GM12874 (cell line): ENCODE data around the gene SKAP1.

Source experiments
- TF ChIP-seq, protein P1 (sequence below): IDR thresholded peaks from 2 replicates; pipeline ENCODE4 v1.5.1; 2011; ENCODE audit warnings: low read depth, mild to moderate bottlenecking, control low read depth, low read length, moderate library complexity; ENCODE audit not compliant: insufficient read depth

The SKAP1 gene

DNA sequence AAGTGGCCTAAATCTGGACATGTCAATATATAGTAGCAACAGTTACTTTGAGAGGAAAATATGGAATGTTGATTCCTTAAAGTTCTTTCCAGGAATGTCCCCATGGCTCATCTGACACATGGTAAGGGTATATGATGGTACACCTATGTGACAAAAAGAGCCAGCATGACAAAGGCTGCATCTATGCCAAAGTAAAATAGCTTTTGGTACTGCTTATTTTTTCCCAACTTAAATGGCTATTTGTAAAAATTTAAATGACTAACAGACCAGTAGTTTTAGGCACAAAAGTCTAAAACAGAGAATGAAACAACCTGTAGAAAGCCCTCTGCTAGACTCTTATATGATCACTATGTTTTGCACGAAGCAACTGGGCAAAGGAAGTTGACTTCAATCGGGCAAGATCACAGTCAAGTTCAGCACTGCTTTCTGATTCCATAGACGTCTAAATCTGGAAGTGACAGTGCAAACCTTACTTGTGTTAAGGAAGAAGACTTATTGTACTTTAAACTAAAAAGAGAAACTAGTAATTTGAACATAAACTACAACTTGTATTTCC lies 135.1 kb downstream of the SKAP1 start:
- TF ChIP-seq, protein P1, sequence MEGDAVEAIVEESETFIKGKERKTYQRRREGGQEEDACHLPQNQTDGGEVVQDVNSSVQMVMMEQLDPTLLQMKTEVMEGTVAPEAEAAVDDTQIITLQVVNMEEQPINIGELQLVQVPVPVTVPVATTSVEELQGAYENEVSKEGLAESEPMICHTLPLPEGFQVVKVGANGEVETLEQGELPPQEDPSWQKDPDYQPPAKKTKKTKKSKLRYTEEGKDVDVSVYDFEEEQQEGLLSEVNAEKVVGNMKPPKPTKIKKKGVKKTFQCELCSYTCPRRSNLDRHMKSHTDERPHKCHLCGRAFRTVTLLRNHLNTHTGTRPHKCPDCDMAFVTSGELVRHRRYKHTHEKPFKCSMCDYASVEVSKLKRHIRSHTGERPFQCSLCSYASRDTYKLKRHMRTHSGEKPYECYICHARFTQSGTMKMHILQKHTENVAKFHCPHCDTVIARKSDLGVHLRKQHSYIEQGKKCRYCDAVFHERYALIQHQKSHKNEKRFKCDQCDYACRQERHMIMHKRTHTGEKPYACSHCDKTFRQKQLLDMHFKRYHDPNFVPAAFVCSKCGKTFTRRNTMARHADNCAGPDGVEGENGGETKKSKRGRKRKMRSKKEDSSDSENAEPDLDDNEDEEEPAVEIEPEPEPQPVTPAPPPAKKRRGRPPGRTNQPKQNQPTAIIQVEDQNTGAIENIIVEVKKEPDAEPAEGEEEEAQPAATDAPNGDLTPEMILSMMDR: no peak

DNA sequence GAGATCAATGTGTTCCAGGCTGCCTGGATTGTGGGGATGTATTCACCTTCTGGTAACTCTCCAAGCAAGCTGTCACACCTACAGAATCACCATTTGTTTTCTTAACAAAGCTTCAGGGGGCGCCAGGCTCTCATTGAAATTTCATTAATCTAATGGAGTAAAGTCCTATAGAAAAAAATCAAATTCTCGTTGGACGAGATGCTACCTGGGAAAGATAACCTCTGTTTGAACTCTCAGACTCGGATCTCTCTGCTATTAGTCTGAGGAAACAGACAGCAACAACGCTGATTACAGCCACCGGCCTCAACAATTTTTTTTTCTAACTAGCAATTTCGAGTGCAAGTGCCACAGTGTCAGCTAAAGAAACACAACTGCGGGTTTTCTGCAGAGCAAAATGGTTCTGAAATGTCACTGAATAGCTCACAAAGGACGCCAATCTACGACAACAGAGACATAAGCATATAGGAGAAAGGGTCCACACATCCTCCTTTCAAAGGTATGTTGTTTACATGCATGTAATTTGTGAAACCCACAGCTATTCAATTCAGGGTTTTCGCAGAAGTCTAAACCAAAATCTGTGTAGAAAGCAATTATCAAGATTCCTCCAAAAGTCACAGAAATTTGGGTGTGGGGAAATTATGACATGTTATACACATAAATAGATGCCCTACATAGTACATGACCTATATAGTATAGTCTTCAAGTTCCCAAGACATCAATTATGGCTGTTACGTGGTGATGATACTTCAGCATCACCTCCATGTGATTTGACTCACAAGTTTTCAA lies 135.8 kb downstream of the SKAP1 start:
- TF ChIP-seq, protein P1: no peak

DNA sequence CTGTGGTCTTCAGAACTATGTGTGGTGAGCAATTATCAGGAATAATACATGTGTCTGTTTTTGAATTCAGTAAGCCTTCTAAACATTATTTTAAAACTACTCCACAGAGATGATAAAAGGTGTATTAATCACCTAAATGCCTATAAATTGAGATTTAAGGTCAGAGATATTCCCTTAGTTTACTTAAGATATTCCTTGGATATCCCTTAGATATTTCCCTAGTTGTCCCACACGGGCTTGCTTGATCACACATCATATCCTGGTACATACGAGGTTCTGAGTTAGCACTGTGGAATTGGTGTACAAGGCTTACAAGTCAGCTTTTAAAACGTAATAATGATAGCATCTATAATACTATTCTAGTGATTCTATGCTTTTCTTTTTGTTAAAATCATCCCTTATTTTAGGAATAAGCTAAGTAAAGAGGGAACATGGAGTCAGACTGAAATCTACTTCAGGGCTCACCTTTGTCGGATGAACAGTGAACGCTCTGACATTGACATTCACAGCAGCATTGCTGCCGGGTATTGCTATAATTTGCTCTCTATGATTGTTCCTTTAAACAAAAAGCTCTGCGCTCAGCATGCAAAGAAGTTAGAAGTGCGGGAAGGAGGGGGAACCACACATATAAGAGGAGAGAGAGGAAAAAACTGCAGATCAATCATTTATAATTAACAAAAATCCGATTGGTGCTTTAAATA lies 136.5 kb downstream of the SKAP1 start:
- TF ChIP-seq, protein P1: no peak

DNA sequence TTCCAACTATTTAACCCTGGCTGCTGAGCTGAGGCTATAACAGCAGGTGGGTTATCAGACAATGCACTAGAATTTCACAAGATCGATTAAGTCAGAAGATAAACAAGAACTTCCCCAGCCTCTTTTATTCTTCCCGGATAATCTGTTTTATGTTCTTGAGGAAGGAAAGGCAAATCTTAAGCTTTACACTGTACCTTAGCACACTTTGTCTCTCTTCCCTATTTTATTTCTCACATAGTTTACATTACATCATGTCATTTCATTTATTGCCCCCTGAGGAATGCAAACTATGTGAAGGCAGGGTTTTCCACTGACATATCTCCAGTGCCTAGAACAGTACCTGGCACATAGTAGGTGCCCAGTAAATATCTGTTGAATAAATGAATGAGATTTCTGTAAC lies 139.6 kb downstream of the SKAP1 start:
- TF ChIP-seq, protein P1: no peak

DNA sequence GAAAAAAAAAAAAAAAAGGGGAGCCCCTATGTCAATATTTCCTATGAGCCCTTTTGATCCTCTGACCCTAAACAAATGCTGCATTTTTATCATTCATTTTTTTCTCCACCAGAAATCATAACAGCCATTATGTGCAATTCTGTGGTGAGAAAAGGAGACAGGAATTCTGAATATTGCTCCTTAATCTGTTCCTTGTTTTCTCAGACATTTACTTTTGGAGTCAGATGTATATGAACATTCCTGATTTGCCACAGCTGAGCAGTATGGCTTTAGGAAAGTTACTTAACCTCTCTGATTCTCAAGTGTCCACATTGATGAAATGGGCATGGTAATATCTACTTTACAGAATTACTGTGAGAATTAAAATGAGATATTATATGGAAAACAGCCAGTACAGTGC lies 144.4 kb downstream of the SKAP1 start:
- TF ChIP-seq, protein P1: no peak

DNA sequence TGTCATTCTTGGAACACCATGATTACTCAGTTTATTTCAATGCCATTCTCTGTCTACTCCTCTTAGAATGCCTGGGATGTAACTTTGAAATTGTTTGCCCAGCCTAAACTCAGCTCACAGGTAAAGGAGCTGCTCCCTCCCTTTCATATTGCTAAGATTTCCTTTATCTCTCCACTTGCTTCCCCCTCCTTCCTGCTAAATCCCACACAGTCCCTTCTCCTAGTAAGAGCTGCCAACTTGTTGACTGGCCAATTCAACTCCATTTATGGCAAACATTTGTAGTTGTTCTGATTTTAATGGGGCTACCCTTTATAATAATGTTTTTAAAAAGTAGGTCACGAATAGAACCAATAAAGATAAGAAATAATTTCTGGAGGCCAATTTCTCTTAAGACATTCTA lies 146.1 kb downstream of the SKAP1 start:
- TF ChIP-seq, protein P1: no peak

DNA sequence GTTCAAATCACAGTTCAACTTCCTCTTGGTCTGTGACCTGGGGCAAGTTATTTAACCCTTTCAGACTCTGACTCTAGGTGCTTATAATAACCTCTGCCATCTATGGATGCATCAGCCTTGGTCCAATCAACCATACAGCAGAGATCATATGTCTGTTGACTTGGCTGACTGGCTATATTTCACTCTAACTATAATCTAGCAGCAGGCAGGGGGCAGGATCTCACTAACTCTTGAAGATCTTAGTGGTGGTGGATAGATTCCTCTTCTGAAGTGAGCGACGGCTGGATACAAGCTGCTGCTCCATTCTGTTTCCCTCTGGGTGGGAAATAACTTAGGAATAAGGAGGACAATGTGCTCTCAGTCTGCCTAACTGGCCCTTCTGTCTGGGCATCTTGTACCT lies 146.6 kb downstream of the SKAP1 start:
- TF ChIP-seq, protein P1: no peak
